SK-N-SH treated with all-trans-retinoic acid at 6 μM for 48 hours (cell line): ENCODE results near the gene MTAP.

Source experiments
- ATAC-seq: fragments of 200-7000 bp; cut with Tn5 transposase; 3 replicates; pipeline ENCODE4 v1.9.1; 2020; ENCODE audit warnings: mild to moderate bottlenecking, moderate library complexity
- BACH2 ChIP-seq: fragments of 250-450 bp; sonication (Bioruptor Pico); IDR thresholded peaks from 2 replicates; pipeline ENCODE4 v1.9.0; 2021; ENCODE audit warnings: mild to moderate bottlenecking, borderline replicate concordance
- CSDC2 ChIP-seq: fragments of 250-450 bp; sonication (Bioruptor Pico); IDR thresholded peaks from 2 replicates; pipeline ENCODE4 v1.5.0; 2020; ENCODE audit warnings: mild to moderate bottlenecking, moderate library complexity
- ESRRG ChIP-seq: fragments of 250-450 bp; sonication (Bioruptor Pico); IDR thresholded peaks from 2 replicates; pipeline ENCODE4 v1.6.1; 2021; ENCODE audit warnings: mild to moderate bottlenecking
- PPARA ChIP-seq: fragments of 250-450 bp; sonication (Bioruptor Pico); IDR thresholded peaks from 2 replicates; pipeline ENCODE4 v1.5.0; 2020; ENCODE audit warnings: mild to moderate bottlenecking, borderline replicate concordance
- SNAI2 ChIP-seq: fragments of 250-450 bp; sonication (Bioruptor Pico); IDR thresholded peaks from 2 replicates; pipeline ENCODE4 v1.5.0; 2020; ENCODE audit warnings: mild to moderate bottlenecking, moderate library complexity
- TCF4 ChIP-seq: fragments of 250-450 bp; sonication (Bioruptor Pico); IDR thresholded peaks from 2 replicates; pipeline ENCODE4 v1.8.0; 2021; ENCODE audit warnings: mild to moderate bottlenecking, moderate library complexity, borderline replicate concordance
- TOX ChIP-seq: fragments of 250-450 bp; sonication (Bioruptor Pico); IDR thresholded peaks from 2 replicates; pipeline ENCODE4 v1.8.0; 2021; ENCODE audit warnings: mild to moderate bottlenecking, moderate library complexity, borderline replicate concordance
- ZC3H10 ChIP-seq: fragments of 250-450 bp; sonication (Bioruptor Pico); IDR thresholded peaks from 2 replicates; pipeline ENCODE4 v1.5.1; 2021; ENCODE audit warnings: mild to moderate bottlenecking, moderate library complexity
- ZFP3 ChIP-seq: fragments of 250-450 bp; sonication (Bioruptor Pico); IDR thresholded peaks from 2 replicates; pipeline ENCODE4 v1.5.0; 2020; ENCODE audit warnings: mild to moderate bottlenecking, moderate library complexity
- ZFP30 ChIP-seq: fragments of 450-650 bp; formaldehyde crosslinking; IDR thresholded peaks from 2 replicates; pipeline ENCODE4 v1.5.0; 2022; ENCODE audit warnings: mild to moderate bottlenecking, moderate library complexity
- ZNF565 ChIP-seq: fragments of 450-650 bp; formaldehyde crosslinking; conservative IDR thresholded peaks from 2 replicates; pipeline ENCODE4 v1.5.0; 2020; ENCODE audit warnings: low read depth, mild to moderate bottlenecking, moderate library complexity
- ZNF70 ChIP-seq: fragments of 450-650 bp; formaldehyde crosslinking; IDR thresholded peaks from 2 replicates; pipeline ENCODE4 v1.5.0; 2020; ENCODE audit warnings: mild to moderate bottlenecking, moderate library complexity
- ZNF8 ChIP-seq: fragments of 450-650 bp; formaldehyde crosslinking; IDR thresholded peaks from 2 replicates; pipeline ENCODE4 v1.5.0; 2020; ENCODE audit warnings: mild to moderate bottlenecking, moderate library complexity
- TF ChIP-seq, protein P1 (sequence below): fragments of 250-450 bp; sonication (Bioruptor Pico); IDR thresholded peaks from 2 replicates; pipeline ENCODE4 v1.5.1; 2021; ENCODE audit warnings: mild to moderate bottlenecking, moderate library complexity
- TF ChIP-seq, protein P2 (sequence below): fragments of 250-450 bp; sonication (Bioruptor Pico); IDR thresholded peaks from 2 replicates; pipeline ENCODE4 v1.5.0; 2020; ENCODE audit warnings: mild to moderate bottlenecking, moderate library complexity
- TF ChIP-seq, protein P3 (sequence below): fragments of 250-450 bp; sonication (Bioruptor Pico); IDR thresholded peaks from 2 replicates; pipeline ENCODE4 v1.5.1; 2020; ENCODE audit warnings: low read depth, mild to moderate bottlenecking, moderate library complexity
- TF ChIP-seq, protein P4 (sequence below): fragments of 250-450 bp; sonication (Bioruptor Pico); IDR thresholded peaks from 2 replicates; pipeline ENCODE4 v1.8.0; 2021; ENCODE audit warnings: low read depth, mild to moderate bottlenecking, moderate library complexity, borderline replicate concordance
- TF ChIP-seq, protein P5 (sequence below): fragments of 250-450 bp; sonication (Bioruptor Pico); IDR thresholded peaks from 2 replicates; pipeline ENCODE4 v1.8.0; 2020; ENCODE audit warnings: mild to moderate bottlenecking, moderate library complexity, borderline replicate concordance

The MTAP gene

DNA sequence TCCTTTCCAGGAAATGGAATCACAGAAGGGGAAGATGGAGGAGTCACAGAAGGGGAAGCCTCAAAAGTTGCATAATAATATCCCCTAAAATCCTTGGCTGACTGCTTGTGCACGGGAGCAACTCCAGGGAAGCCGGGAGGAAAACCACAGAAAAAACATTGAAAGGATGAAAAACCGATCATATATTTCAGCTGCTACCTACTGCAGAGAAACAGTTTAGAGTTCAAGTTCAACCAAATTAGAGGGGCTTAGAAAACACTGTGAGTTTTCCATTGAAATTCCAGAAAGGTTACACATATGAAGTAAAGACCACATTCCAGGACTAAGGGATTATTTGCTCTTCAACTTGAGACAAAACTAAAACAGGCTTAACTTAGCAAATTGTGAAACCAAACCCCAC is 37.6 kb upstream of the MTAP start:
- no peak for ATAC-seq
- TF ChIP-seq SNAI2 (CRISPR knock-in tag) (no peak), BACH2 (CRISPR knock-in tag) (no peak), ZNF8 (CRISPR knock-in tag) (no peak), ZFP3 (CRISPR knock-in tag) (no peak), ESRRG (CRISPR knock-in tag) (no peak), ZNF70 (CRISPR knock-in tag) (no peak), ZC3H10 (CRISPR knock-in tag) (no peak), ZNF565 (CRISPR knock-in tag) (no peak)
- TF ChIP-seq, protein P1, sequence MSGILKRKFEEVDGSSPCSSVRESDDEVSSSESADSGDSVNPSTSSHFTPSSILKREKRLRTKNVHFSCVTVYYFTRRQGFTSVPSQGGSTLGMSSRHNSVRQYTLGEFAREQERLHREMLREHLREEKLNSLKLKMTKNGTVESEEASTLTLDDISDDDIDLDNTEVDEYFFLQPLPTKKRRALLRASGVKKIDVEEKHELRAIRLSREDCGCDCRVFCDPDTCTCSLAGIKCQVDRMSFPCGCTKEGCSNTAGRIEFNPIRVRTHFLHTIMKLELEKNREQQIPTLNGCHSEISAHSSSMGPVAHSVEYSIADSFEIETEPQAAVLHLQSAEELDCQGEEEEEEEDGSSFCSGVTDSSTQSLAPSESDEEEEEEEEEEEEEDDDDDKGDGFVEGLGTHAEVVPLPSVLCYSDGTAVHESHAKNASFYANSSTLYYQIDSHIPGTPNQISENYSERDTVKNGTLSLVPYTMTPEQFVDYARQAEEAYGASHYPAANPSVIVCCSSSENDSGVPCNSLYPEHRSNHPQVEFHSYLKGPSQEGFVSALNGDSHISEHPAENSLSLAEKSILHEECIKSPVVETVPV, result no peak
- TF ChIP-seq, protein P2, sequence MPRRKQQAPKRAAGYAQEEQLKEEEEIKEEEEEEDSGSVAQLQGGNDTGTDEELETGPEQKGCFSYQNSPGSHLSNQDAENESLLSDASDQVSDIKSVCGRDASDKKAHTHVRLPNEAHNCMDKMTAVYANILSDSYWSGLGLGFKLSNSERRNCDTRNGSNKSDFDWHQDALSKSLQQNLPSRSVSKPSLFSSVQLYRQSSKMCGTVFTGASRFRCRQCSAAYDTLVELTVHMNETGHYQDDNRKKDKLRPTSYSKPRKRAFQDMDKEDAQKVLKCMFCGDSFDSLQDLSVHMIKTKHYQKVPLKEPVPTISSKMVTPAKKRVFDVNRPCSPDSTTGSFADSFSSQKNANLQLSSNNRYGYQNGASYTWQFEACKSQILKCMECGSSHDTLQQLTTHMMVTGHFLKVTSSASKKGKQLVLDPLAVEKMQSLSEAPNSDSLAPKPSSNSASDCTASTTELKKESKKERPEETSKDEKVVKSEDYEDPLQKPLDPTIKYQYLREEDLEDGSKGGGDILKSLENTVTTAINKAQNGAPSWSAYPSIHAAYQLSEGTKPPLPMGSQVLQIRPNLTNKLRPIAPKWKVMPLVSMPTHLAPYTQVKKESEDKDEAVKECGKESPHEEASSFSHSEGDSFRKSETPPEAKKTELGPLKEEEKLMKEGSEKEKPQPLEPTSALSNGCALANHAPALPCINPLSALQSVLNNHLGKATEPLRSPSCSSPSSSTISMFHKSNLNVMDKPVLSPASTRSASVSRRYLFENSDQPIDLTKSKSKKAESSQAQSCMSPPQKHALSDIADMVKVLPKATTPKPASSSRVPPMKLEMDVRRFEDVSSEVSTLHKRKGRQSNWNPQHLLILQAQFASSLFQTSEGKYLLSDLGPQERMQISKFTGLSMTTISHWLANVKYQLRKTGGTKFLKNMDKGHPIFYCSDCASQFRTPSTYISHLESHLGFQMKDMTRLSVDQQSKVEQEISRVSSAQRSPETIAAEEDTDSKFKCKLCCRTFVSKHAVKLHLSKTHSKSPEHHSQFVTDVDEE, result no peak
- TF ChIP-seq, protein P3, sequence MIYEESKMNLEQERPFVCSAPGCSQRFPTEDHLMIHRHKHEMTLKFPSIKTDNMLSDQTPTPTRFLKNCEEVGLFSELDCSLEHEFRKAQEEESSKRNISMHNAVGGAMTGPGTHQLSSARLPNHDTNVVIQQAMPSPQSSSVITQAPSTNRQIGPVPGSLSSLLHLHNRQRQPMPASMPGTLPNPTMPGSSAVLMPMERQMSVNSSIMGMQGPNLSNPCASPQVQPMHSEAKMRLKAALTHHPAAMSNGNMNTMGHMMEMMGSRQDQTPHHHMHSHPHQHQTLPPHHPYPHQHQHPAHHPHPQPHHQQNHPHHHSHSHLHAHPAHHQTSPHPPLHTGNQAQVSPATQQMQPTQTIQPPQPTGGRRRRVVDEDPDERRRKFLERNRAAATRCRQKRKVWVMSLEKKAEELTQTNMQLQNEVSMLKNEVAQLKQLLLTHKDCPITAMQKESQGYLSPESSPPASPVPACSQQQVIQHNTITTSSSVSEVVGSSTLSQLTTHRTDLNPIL, result no peak
- TF ChIP-seq, all 23 proteins: peak for 0

DNA sequence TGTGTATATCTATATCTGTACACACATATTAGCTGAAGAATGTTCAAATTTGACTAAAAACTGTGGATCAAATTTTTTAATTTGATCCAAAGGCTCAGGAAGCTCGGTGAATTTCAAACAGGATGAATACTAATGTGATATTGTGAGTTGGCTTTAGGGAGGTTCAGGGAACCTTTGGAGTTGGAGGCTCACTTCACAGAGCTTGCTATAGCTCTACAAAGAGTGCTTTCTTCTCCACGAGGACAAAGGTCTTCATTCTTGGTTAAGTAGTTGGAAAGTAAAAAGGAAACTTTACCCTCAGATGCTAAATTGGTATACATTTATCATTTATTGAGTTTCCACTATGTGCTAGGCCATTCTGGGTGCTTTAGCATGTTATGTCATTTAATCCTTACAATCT is 36.3 kb upstream of the MTAP start:
- no peak for ATAC-seq
- TF ChIP-seq ZNF565 (CRISPR knock-in tag), result no peak
- TF ChIP-seq SNAI2 (CRISPR knock-in tag), result no peak
- TF ChIP-seq ZNF8 (CRISPR knock-in tag), result no peak
- no peak for TF ChIP-seq CSDC2 (CRISPR knock-in tag)
- no peak for TF ChIP-seq PPARA (CRISPR knock-in tag)
- no peak for TF ChIP-seq ZFP3 (CRISPR knock-in tag)
- TF ChIP-seq, protein P4, sequence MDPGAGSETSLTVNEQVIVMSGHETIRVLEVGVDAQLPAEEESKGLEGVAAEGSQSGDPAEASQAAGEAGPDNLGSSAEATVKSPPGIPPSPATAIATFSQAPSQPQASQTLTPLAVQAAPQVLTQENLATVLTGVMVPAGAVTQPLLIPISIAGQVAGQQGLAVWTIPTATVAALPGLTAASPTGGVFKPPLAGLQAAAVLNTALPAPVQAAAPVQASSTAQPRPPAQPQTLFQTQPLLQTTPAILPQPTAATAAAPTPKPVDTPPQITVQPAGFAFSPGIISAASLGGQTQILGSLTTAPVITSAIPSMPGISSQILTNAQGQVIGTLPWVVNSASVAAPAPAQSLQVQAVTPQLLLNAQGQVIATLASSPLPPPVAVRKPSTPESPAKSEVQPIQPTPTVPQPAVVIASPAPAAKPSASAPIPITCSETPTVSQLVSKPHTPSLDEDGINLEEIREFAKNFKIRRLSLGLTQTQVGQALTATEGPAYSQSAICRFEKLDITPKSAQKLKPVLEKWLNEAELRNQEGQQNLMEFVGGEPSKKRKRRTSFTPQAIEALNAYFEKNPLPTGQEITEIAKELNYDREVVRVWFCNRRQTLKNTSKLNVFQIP, result no peak
- TF ChIP-seq, protein P2, result no peak
- TF ChIP-seq TCF4 (CRISPR knock-in tag), result no peak
- no peak for TF ChIP-seq ZC3H10 (CRISPR knock-in tag)

DNA sequence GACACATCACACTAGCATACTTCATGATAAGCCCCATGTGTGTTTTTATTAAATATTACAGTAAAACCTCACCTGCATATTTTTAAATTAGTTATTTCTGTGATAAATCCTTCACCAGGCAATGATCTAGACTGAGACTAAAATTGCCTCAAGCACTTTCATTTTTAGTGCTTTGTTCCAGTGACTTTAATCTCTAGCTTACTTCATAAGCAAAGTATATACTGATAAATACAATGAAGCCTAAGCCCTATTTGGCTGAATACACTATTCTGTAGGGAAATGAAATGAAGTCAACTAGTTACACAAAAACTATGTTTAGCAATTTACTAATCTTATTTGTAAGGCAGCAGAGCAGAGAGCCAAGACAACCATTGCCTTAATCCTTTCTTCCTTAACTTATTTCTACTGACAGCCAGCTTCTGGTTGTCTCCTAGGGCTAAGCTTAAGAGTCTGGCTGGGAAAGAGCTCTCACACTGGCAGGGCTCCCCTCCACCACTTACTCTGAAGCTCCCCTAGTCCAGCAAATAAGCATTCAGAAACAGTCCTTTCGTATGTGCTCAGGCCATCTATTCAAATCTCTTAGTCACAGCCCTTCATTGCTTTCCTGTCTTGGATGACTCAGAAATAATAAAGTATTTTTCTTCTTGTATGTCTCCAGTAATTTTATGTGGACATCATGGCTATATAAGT is 31.4 kb upstream of the MTAP start:
- ATAC-seq, result no peak
- TF ChIP-seq SNAI2 (CRISPR knock-in tag) (no peak), TCF4 (CRISPR knock-in tag) (no peak), ZNF8 (CRISPR knock-in tag) (no peak), ZFP30 (no peak), TOX (CRISPR knock-in tag) (no peak)
- TF ChIP-seq, protein P1, result no peak
- TF ChIP-seq, protein P5, sequence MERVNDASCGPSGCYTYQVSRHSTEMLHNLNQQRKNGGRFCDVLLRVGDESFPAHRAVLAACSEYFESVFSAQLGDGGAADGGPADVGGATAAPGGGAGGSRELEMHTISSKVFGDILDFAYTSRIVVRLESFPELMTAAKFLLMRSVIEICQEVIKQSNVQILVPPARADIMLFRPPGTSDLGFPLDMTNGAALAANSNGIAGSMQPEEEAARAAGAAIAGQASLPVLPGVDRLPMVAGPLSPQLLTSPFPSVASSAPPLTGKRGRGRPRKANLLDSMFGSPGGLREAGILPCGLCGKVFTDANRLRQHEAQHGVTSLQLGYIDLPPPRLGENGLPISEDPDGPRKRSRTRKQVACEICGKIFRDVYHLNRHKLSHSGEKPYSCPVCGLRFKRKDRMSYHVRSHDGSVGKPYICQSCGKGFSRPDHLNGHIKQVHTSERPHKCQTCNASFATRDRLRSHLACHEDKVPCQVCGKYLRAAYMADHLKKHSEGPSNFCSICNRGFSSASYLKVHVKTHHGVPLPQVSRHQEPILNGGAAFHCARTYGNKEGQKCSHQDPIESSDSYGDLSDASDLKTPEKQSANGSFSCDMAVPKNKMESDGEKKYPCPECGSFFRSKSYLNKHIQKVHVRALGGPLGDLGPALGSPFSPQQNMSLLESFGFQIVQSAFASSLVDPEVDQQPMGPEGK (CRISPR knock-in tag), result no peak
- TF ChIP-seq, protein P3, result no peak
